GM19239 (cell line): ENCODE data around the gene NXN.
"Not testable (repeated sequence)": the region's sequence is repeated elsewhere in the genome, so short reads cannot be mapped to it uniquely, and the experiment has no call there.

Source experiments
- DNase-seq: peaks from one replicate; pipeline ENCODE4 v3.0.0; 2011; ENCODE audit warnings: low spot score; ENCODE audit not compliant: insufficient read length
- FAIRE-seq: peaks from 2 replicates; lab custom pipeline; 2011; peaks lifted over from hg19 to GRCh38; lab: Jason Lieb, UNC

Gene NXN

GRCh38 chr17:925817-926216 is 53.8 kb downstream of the NXN start:
- no peak for DNase-seq
- FAIRE-seq, result no peak

GRCh38 chr17:924711-925475 is 54.7 kb downstream of the NXN start:
- FAIRE-seq (no peak), DNase-seq (no peak)

- not testable (repeated sequence) for DNase-seq, FAIRE-seq
Observed at GRCh38 chr17:924306-924705, 55.3 kb downstream of the NXN start.

- no peak for FAIRE-seq
- DNase-seq, result no peak
Observed at GRCh38 chr17:923633-924032, 55.9 kb downstream of the NXN start.

GRCh38 chr17:921161-921560 is 58.4 kb downstream of the NXN start:
- DNase-seq, result no peak
- FAIRE-seq, result no peak

- FAIRE-seq, result no peak
- no peak for DNase-seq
Observed at GRCh38 chr17:920190-920589, 59.4 kb downstream of the NXN start.

- no peak for FAIRE-seq
- no peak for DNase-seq
Observed at GRCh38 chr17:917941-918740, 61.4 kb downstream of the NXN start.

- FAIRE-seq, result no peak
- DNase-seq, result no peak
Observed at GRCh38 chr17:917391-917811, 62.2 kb downstream of the NXN start.

GRCh38 chr17:916315-916714 is 63.3 kb downstream of the NXN start:
- no peak for FAIRE-seq
- no peak for DNase-seq

GRCh38 chr17:915538-916201 is 63.9 kb downstream of the NXN start:
- no peak for DNase-seq

GRCh38 chr17:914561-914960 is 65.0 kb downstream of the NXN start:
- FAIRE-seq (no peak), DNase-seq (no peak)

More at GRCh38 chr17:915538-916201, 63.9 kb downstream of the NXN start:
- no peak for FAIRE-seq

GRCh38 chr17:913207-913606 is 66.4 kb downstream of the NXN start:
- no peak for FAIRE-seq
- DNase-seq, result no peak

GRCh38 chr17:909642-910323 is 69.8 kb downstream of the NXN start:
- FAIRE-seq (no peak), DNase-seq (no peak)

GRCh38 chr17:907725-908124 is 71.9 kb downstream of the NXN start:
- FAIRE-seq, result no peak
- no peak for DNase-seq

- FAIRE-seq, DNase-seq: not testable (repeated sequence)
Observed at GRCh38 chr17:905708-906107, 73.9 kb downstream of the NXN start.

GRCh38 chr17:903691-904481 is 75.7 kb downstream of the NXN start:
- no peak for DNase-seq
- no peak for FAIRE-seq

- no peak for DNase-seq
- FAIRE-seq, result no peak
Observed at GRCh38 chr17:902463-902862, 77.1 kb downstream of the NXN start.

GRCh38 chr17:901964-902363 is 77.6 kb downstream of the NXN start:
- FAIRE-seq (no peak), DNase-seq (no peak)

GRCh38 chr17:901191-901950 is 78.2 kb downstream of the NXN start:
- FAIRE-seq (no peak), DNase-seq (no peak)
